ENCODE measurements around the gene NSUN7. TPM values are rescaled to one million over a fixed set of nuclear protein-coding genes. Genes with fewer than 3 reads are reported as not detected.
A peak's percentile ranks its signal among the peaks of the same experiment; 100 is the strongest.
"Not testable (repeated sequence)": the region's sequence is repeated elsewhere in the genome, so short reads cannot be mapped to it uniquely, and the experiment has no call there.

Gene NSUN7
- 1 to 10 TPM; 1.8 to 2.5 TPM for polyA plus RNA-seq

DNA sequence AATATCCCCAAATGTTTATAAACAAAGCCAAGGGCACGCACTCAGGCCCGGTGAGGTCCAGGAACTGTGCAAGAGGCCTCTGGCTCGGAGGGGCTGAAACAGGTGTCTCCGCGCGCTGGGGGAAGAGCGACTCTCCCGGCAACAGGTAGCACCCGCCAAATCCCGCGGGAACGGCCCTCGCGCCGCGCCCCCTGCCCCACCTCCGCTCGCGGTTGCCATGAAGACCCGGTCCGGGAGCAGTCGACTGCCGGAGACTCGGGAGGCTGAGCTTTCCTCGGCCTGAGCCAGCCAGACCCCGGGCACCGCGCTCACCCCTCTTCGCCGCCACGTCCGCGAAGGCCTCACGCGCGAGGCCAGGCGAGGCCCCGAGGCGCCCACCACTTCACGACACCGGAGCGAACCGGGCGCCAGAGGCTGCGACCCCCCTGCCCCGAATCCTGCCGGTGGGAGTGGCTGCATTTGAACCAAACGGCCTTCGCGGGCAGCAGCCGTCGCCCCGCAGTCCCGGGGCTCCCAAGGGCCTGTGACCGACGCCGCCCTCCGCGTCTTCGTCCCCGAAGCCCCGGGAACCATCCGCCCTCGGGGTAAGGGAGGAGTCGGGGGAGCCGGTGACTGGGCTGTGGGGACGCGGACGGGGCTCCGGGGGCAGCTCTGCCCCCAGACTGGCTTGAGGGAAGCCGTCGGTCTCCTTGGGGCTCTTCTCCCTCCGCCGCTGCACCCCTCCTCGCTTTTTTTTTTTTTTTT, at the start of gene NSUN7:
Gene NSUN7 (plus strand): TSS at position 239 of the 744 bp plus-strand sequence. CDS start 739 bp downstream, outside the sequence.
- H3K36me3 ChIP-seq (ENCODE audit: control insufficient read depth in 2 of 2, insufficient read depth in 2 of 2, low read length in 1 of 2): no peaks in the 10 kb centered on the region
- peaks cover 0 to 4% of the 10 kb centered on the region in 2 donors for H3K4me1 ChIP-seq (ENCODE audit: control insufficient read depth in 2 of 2, insufficient read depth in 2 of 2, low read length in 1 of 2)
- H3K9me3 ChIP-seq (ENCODE audit: control insufficient read depth in 2 of 2, insufficient read depth in 1 of 2, low read depth in 1 of 2, low read length in 1 of 2): peaks cover 0 to 2% of the 10 kb centered on the region in 2 donors
- peak within 1 kb of the TSS; percentile 70 to 74 for H3K4me3 ChIP-seq (ENCODE audit: low read depth in 1 of 2, low read length in 2 of 2)
- no peak within 1 kb of the TSS for H3K27ac ChIP-seq (ENCODE audit: low read depth in 2 of 2, low read length in 1 of 2)
- no peaks in the 10 kb centered on the region for H3K27me3 ChIP-seq (ENCODE audit: control insufficient read depth in 1 of 2, insufficient read depth in 2 of 2, low read length in 2 of 2)
- 1 to 2% methylated on average over 67 to 75 of the region's 75 CpGs for WGBS, 2 donors

DNA sequence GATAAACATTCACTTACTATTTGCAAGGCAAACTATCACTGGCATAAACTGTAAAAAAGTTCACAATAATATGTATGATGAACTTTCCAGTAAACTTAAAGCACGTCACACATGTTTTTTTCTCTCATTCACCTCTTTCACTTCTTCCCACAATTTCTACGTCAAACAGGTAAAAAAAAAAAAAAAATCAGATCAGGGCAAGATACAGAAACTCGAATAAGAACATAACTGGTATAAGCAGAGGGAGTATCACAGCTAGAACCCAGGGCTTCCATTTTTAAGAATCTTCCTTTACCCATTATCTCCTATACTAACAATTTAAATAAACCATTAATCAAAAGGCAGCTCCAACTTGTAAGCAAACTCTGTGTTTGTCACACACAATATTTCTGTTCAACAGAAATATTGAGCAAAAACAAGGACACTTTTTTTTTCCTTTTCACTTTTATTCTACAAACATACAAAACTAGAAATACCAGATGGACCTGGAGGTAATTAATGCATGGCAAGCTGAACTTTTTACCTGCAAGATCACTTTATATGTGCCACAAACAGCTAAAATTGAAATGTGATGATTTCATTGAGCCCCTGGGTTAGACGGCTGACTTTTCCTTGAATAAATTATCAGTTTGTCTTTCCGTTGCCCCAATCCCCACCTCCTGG, 47.5 kb upstream of the NSUN7 start:
- 49% methylated on average over 5 of the region's 5 CpGs for WGBS, 2 donors
- H3K27me3 ChIP-seq (ENCODE audit: control insufficient read depth in 1 of 2, insufficient read depth in 2 of 2, low read length in 2 of 2): no peaks in the 10 kb centered on the region
- H3K36me3 ChIP-seq (ENCODE audit: control insufficient read depth in 2 of 2, insufficient read depth in 2 of 2, low read length in 1 of 2): no peaks in the 10 kb centered on the region
- no peak overlapping the region for H3K4me3 ChIP-seq (ENCODE audit: low read depth in 1 of 2, low read length in 2 of 2)
- H3K27ac ChIP-seq (ENCODE audit: low read depth in 2 of 2, low read length in 1 of 2): peak overlapping the region; percentile 71 to 72
- peaks cover 0 to 2% of the 10 kb centered on the region in 2 donors for H3K4me1 ChIP-seq (ENCODE audit: control insufficient read depth in 2 of 2, insufficient read depth in 2 of 2, low read length in 1 of 2)
- H3K9me3 ChIP-seq (ENCODE audit: control insufficient read depth in 2 of 2, insufficient read depth in 1 of 2, low read depth in 1 of 2, low read length in 1 of 2): no peaks in the 10 kb centered on the region

GRCh38 chr4:40702800-40703151, 47.0 kb upstream of the NSUN7 start:
- H3K27me3 ChIP-seq (ENCODE audit: control insufficient read depth in 1 of 2, insufficient read depth in 2 of 2, low read length in 2 of 2): no peaks in the 10 kb centered on the region
- no peaks in the 10 kb centered on the region for H3K36me3 ChIP-seq (ENCODE audit: control insufficient read depth in 2 of 2, insufficient read depth in 2 of 2, low read length in 1 of 2)
- H3K27ac ChIP-seq (ENCODE audit: low read depth in 2 of 2, low read length in 1 of 2): peak overlapping the region; percentile 71 to 72
- H3K4me1 ChIP-seq (ENCODE audit: control insufficient read depth in 2 of 2, insufficient read depth in 2 of 2, low read length in 1 of 2): peaks cover 0 to 2% of the 10 kb centered on the region in 2 donors
- H3K4me3 ChIP-seq (ENCODE audit: low read depth in 1 of 2, low read length in 2 of 2): no peak overlapping the region
- H3K9me3 ChIP-seq (ENCODE audit: control insufficient read depth in 2 of 2, insufficient read depth in 1 of 2, low read depth in 1 of 2, low read length in 1 of 2): no peaks in the 10 kb centered on the region
- 23 to 29% methylated on average over 2 of the region's 2 CpGs for WGBS, 2 donors

- no peaks in the 10 kb centered on the region for H3K27me3 ChIP-seq (ENCODE audit: control insufficient read depth in 1 of 2, insufficient read depth in 2 of 2, low read length in 2 of 2)
- H3K36me3 ChIP-seq (ENCODE audit: control insufficient read depth in 2 of 2, insufficient read depth in 2 of 2, low read length in 1 of 2): no peaks in the 10 kb centered on the region
- H3K27ac ChIP-seq (ENCODE audit: low read depth in 2 of 2, low read length in 1 of 2): no peak overlapping the region
- 87 to 89% methylated on average over 5 of the region's 5 CpGs for WGBS, 2 donors
- peaks cover 0 to 2% of the 10 kb centered on the region in 2 donors for H3K4me1 ChIP-seq (ENCODE audit: control insufficient read depth in 2 of 2, insufficient read depth in 2 of 2, low read length in 1 of 2)
- H3K4me3 ChIP-seq (ENCODE audit: low read depth in 1 of 2, low read length in 2 of 2): no peak overlapping the region
- no peaks in the 10 kb centered on the region for H3K9me3 ChIP-seq (ENCODE audit: control insufficient read depth in 2 of 2, insufficient read depth in 1 of 2, low read depth in 1 of 2, low read length in 1 of 2)
Observed at GRCh38 chr4:40704073-40704472, 45.7 kb upstream of the NSUN7 start.

DNA sequence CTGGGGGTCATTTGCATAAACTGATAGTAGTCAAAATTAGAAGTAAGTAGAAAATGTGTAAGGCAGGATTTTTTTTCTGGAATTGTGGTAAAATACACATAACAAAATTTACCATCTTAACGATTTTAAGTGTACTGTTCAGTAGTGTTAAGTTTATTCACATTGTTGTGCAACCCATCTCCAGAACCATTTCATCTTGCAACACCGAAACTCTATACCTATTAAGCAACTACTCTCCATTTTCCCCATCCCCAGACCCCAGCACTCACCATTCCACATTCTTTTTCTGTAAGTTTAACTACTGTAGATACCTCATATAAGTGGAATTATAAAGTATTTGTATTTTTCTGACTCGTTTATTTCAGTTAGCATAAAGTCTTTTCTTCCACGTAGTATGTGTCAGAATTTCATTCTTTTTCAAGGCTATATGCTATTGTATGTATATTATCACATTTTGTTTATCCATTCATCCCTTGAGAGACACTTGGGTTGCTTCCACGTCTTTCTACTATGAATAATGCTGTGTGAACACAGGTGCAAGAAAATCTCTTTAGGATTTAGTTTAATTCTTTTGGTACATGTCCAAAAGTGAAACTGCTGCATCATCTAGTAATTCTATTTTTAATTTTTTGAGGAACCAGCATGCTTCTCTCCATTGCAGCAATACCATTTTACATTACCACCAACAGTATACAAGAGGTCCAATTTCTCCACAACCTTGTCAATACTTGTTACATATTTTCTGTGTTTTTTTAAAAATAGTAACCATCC, 39.1 kb upstream of the NSUN7 start:
- no peak overlapping the region for H3K27ac ChIP-seq (ENCODE audit: low read depth in 2 of 2, low read length in 1 of 2)
- 29 to 38% methylated on average over 5 of the region's 5 CpGs for WGBS, 2 donors

DNA sequence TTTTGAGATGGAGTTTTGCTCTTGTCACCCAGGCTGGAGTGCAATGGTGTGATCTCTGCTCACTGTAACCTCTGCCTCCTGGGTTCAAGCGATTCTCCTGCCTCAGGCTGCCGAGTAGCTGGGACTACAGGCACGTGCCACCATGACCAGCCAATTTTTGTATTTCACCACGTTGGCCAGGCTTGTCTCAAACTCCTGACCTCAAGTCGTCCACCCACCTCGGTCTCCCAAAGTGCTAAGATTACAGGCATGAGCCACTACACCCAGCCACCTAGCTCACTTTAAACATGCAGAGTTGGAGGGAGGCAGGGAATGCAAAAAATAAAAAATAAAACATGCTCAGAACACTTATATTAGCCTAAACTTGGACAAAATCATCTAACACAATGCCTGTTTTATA, 36.8 kb upstream of the NSUN7 start:
- not testable (repeated sequence) for H3K9me3 ChIP-seq (ENCODE audit: control insufficient read depth in 2 of 2, insufficient read depth in 1 of 2, low read depth in 1 of 2, low read length in 1 of 2); H3K27ac ChIP-seq (ENCODE audit: low read depth in 2 of 2, low read length in 1 of 2); H3K4me3 ChIP-seq (ENCODE audit: low read depth in 1 of 2, low read length in 2 of 2); H3K4me1 ChIP-seq (ENCODE audit: control insufficient read depth in 2 of 2, insufficient read depth in 2 of 2, low read length in 1 of 2); H3K36me3 ChIP-seq (ENCODE audit: control insufficient read depth in 2 of 2, insufficient read depth in 2 of 2, low read length in 1 of 2); H3K27me3 ChIP-seq (ENCODE audit: control insufficient read depth in 1 of 2, insufficient read depth in 2 of 2, low read length in 2 of 2)
- WGBS, 2 donors: 73 to 77% methylated on average over 6 of the region's 6 CpGs

More for the DNA sequence above, 39.1 kb upstream of the NSUN7 start:
- Histone ChIP-seq H3K27me3 (ENCODE audit: control insufficient read depth in 1 of 2, insufficient read depth in 2 of 2, low read length in 2 of 2) (no peaks in the 10 kb centered on the region), H3K9me3 (ENCODE audit: control insufficient read depth in 2 of 2, insufficient read depth in 1 of 2, low read depth in 1 of 2, low read length in 1 of 2) (no peaks in the 10 kb centered on the region), H3K4me3 (ENCODE audit: low read depth in 1 of 2, low read length in 2 of 2) (no peak overlapping the region), H3K4me1 (ENCODE audit: control insufficient read depth in 2 of 2, insufficient read depth in 2 of 2, low read length in 1 of 2) (no peaks in the 10 kb centered on the region), H3K36me3 (ENCODE audit: control insufficient read depth in 2 of 2, insufficient read depth in 2 of 2, low read length in 1 of 2) (no peaks in the 10 kb centered on the region)

GRCh38 chr4:40713798-40714197, 36.0 kb upstream of the NSUN7 start:
- no peak overlapping the region for H3K27ac ChIP-seq (ENCODE audit: low read depth in 2 of 2, low read length in 1 of 2)
- WGBS, 2 donors: 82 to 90% methylated on average over 2 of the region's 2 CpGs
- H3K4me3 ChIP-seq (ENCODE audit: low read depth in 1 of 2, low read length in 2 of 2): no peak overlapping the region
- H3K9me3 ChIP-seq (ENCODE audit: control insufficient read depth in 2 of 2, insufficient read depth in 1 of 2, low read depth in 1 of 2, low read length in 1 of 2): no peaks in the 10 kb centered on the region
- no peaks in the 10 kb centered on the region for H3K27me3 ChIP-seq (ENCODE audit: control insufficient read depth in 1 of 2, insufficient read depth in 2 of 2, low read length in 2 of 2)
- H3K36me3 ChIP-seq (ENCODE audit: control insufficient read depth in 2 of 2, insufficient read depth in 2 of 2, low read length in 1 of 2): no peaks in the 10 kb centered on the region
- H3K4me1 ChIP-seq (ENCODE audit: control insufficient read depth in 2 of 2, insufficient read depth in 2 of 2, low read length in 1 of 2): no peaks in the 10 kb centered on the region

GRCh38 chr4:40718586-40718985, 31.2 kb upstream of the NSUN7 start:
- Histone ChIP-seq H3K27ac (ENCODE audit: low read depth in 2 of 2, low read length in 1 of 2) (peak overlapping the region; percentile 14 to 60), H3K36me3 (ENCODE audit: control insufficient read depth in 2 of 2, insufficient read depth in 2 of 2, low read length in 1 of 2) (no peaks in the 10 kb centered on the region), H3K4me1 (ENCODE audit: control insufficient read depth in 2 of 2, insufficient read depth in 2 of 2, low read length in 1 of 2) (no peaks in the 10 kb centered on the region), H3K9me3 (ENCODE audit: control insufficient read depth in 2 of 2, insufficient read depth in 1 of 2, low read depth in 1 of 2, low read length in 1 of 2) (no peaks in the 10 kb centered on the region), H3K4me3 (ENCODE audit: low read depth in 1 of 2, low read length in 2 of 2) (no peak overlapping the region), H3K27me3 (ENCODE audit: control insufficient read depth in 1 of 2, insufficient read depth in 2 of 2, low read length in 2 of 2) (no peaks in the 10 kb centered on the region)
- 48 to 55% methylated on average over 3 of the region's 3 CpGs for WGBS, 2 donors

GRCh38 chr4:40719008-40719623, 30.6 kb upstream of the NSUN7 start:
- Histone ChIP-seq H3K36me3 (ENCODE audit: control insufficient read depth in 2 of 2, insufficient read depth in 2 of 2, low read length in 1 of 2) (no peaks in the 10 kb centered on the region), H3K9me3 (ENCODE audit: control insufficient read depth in 2 of 2, insufficient read depth in 1 of 2, low read depth in 1 of 2, low read length in 1 of 2) (no peaks in the 10 kb centered on the region), H3K27ac (ENCODE audit: low read depth in 2 of 2, low read length in 1 of 2) (peak overlapping the region in 1 of 2 donors; percentile 14), H3K4me3 (ENCODE audit: low read depth in 1 of 2, low read length in 2 of 2) (no peak overlapping the region), H3K4me1 (ENCODE audit: control insufficient read depth in 2 of 2, insufficient read depth in 2 of 2, low read length in 1 of 2) (no peaks in the 10 kb centered on the region), H3K27me3 (ENCODE audit: control insufficient read depth in 1 of 2, insufficient read depth in 2 of 2, low read length in 2 of 2) (no peaks in the 10 kb centered on the region)
- 44 to 50% methylated on average over 5 of the region's 5 CpGs for WGBS, 2 donors

Data from esophagus (tissue), 2 donors.